A549 (cell line): ENCODE data around the gene CENPX. TPM values are rescaled to one million over a fixed set of nuclear protein-coding genes. Genes with fewer than 3 reads are reported as not detected.

Experiments
- ATAC-seq, 2 experiments: fragments of 200-7000 bp in 1 of 2; fragments of >200 bp in 1 of 2; cut with Nextera tagmentation in 1 of 2; cut with Tn5 transposase in 1 of 2; 3 replicates each; pipeline versions ENCODE4 v1.8.0 to v1.9.1; 2018 to 2020; ENCODE audit warnings: mild to moderate bottlenecking in 1 of 2, moderate library complexity in 1 of 2
- CTCF ChIA-PET: fragments of 300-600 bp; sonication (Branson Sonifier 250); formaldehyde crosslinking; extraction: SDS; loops from one replicate; lab custom pipeline; 2021; ENCODE audit warnings: antibody characterized with exemption, inconsistent platforms; lab: Yijun Ruan, JAX
- POLR2A ChIA-PET: fragments of 350-600 bp; formaldehyde crosslinking; extraction: SDS; loops from one replicate; lab custom pipeline; 2021; ENCODE audit warnings: antibody characterized with exemption, inconsistent platforms; lab: Yijun Ruan, JAX
- DNase-seq, 2 experiments: peaks; one replicate each; pipeline versions ENCODE4 v3.0.0 to v3.0.0-alpha.2; 2011 to 2016; ENCODE audit warnings: low read depth in 1 of 2, low spot score in 1 of 2
- FAIRE-seq: peaks from 2 replicates; lab custom pipeline; 2011; peaks lifted over from hg19 to GRCh38; lab: Jason Lieb, UNC
- H3K27ac ChIP-seq, 2 experiments: fragments of >200 bp; sonication (Bioruptor Twin); formaldehyde crosslinking; 3 replicates each; pipeline ENCODE4 v1.5.1; 2016 to 2017
- H3K4me1 ChIP-seq: fragments of >200 bp; sonication (Bioruptor Twin); formaldehyde crosslinking; 3 replicates; pipeline ENCODE4 v1.6.1; 2016
- H3K4me2 ChIP-seq: fragments of >200 bp; sonication (Bioruptor Twin); formaldehyde crosslinking; 3 replicates; pipeline ENCODE4 v1.6.1; 2016
- H3K4me3 ChIP-seq: fragments of >200 bp; sonication (Bioruptor Twin); formaldehyde crosslinking; 3 replicates; pipeline ENCODE4 v1.5.1; 2016
- H3K9me3 ChIP-seq: fragments of >200 bp; sonication (Bioruptor Twin); formaldehyde crosslinking; 3 replicates; pipeline ENCODE4 v1.6.1; 2016
- CHD2 ChIP-seq: fragments of 150-350 bp; IDR thresholded peaks from 2 replicates; pipeline ENCODE4 v1.6.1; 2014; ENCODE audit warnings: low read length; ENCODE audit not compliant: partially characterized antibody
- CHD4 ChIP-seq: fragments of 200-600 bp; sonication (generic); IDR thresholded peaks from 2 replicates; pipeline ENCODE4 v1.6.1; 2016; ENCODE audit warnings: antibody characterized with exemption, mild to moderate bottlenecking, borderline replicate concordance
- EHF ChIP-seq: fragments of 250-450 bp; sonication (Bioruptor Pico); IDR thresholded peaks from 2 replicates; pipeline ENCODE4 v1.5.0; 2020; ENCODE audit warnings: mild to moderate bottlenecking
- EP300 ChIP-seq, 2 experiments: fragments of >200 bp; sonication (Bioruptor Twin); formaldehyde crosslinking; IDR thresholded peaks; 2 replicates in 1 of 2; 3 replicates in 1 of 2; pipeline ENCODE4 v1.6.1; 2016 to 2017
- FOSL2 ChIP-seq, 2 experiments: fragments of 450-650 bp in 1 of 2; fragments of >200 bp in 1 of 2; sonication (Bioruptor Twin) in 1 of 2; formaldehyde crosslinking; IDR thresholded peaks; 2 replicates each; pipeline versions ENCODE4 v1.5.0 to v1.6.1; 2016 to 2020; ENCODE audit warnings: mild to moderate bottlenecking in 1 of 2, moderate library complexity in 1 of 2
- HOXA7 ChIP-seq: fragments of 250-450 bp; sonication (Bioruptor Pico); IDR thresholded peaks from 2 replicates; pipeline ENCODE4 v1.5.0; 2020; ENCODE audit warnings: mild to moderate bottlenecking, moderate library complexity
- HOXB13 ChIP-seq: fragments of 250-450 bp; sonication (Bioruptor Pico); IDR thresholded peaks from 2 replicates; pipeline ENCODE4 v1.5.0; 2020; ENCODE audit warnings: low read depth, mild to moderate bottlenecking, moderate library complexity
- JUNB ChIP-seq: fragments of >200 bp; sonication (Bioruptor Twin); formaldehyde crosslinking; IDR thresholded peaks from 2 replicates; pipeline ENCODE4 v1.6.1; 2016
- KDM5A ChIP-seq: fragments of 200-600 bp; sonication (generic); IDR thresholded peaks from 2 replicates; pipeline ENCODE4 v1.6.1; 2016; ENCODE audit warnings: antibody characterized with exemption, mild to moderate bottlenecking
- NPAS2 ChIP-seq: fragments of 250-450 bp; sonication (Bioruptor Pico); IDR thresholded peaks from 2 replicates; pipeline ENCODE4 v1.8.0; 2022; ENCODE audit warnings: mild to moderate bottlenecking, moderate library complexity, borderline replicate concordance
- NR3C1 ChIP-seq: fragments of >200 bp; sonication (Bioruptor Twin); formaldehyde crosslinking; IDR thresholded peaks from 3 replicates; pipeline ENCODE4 v1.6.1; 2017
- POLR2A ChIP-seq: IDR thresholded peaks from 2 replicates; pipeline ENCODE4 v1.6.1; 2012; ENCODE audit warnings: mild to moderate bottlenecking, low read length
- RAD21 ChIP-seq, 2 experiments: fragments of >200 bp in 1 of 2; sonication (Bioruptor Twin) in 1 of 2; formaldehyde crosslinking in 1 of 2; IDR thresholded peaks in 1 of 2; conservative IDR thresholded peaks in 1 of 2; 2 replicates in 1 of 2; 3 replicates in 1 of 2; pipeline ENCODE4 v1.6.1; 2012 to 2018; ENCODE audit warnings: inconsistent platforms in 1 of 2
- RARB ChIP-seq: fragments of 250-450 bp; sonication (Bioruptor Pico); IDR thresholded peaks from 2 replicates; pipeline ENCODE4 v1.8.0; 2021; ENCODE audit warnings: mild to moderate bottlenecking, moderate library complexity
- RCOR1 ChIP-seq: fragments of 150-350 bp; IDR thresholded peaks from 2 replicates; pipeline ENCODE4 v1.6.1; 2014; ENCODE audit warnings: antibody characterized with exemption, low read length, low read depth
- TFCP2L1 ChIP-seq: fragments of 250-450 bp; sonication (Bioruptor Pico); IDR thresholded peaks from 2 replicates; pipeline ENCODE4 v1.5.0; 2021; ENCODE audit warnings: mild to moderate bottlenecking
- ZC3H11A ChIP-seq: fragments of 450-650 bp; IDR thresholded peaks from 2 replicates; pipeline ENCODE4 v1.6.1; 2014; ENCODE audit warnings: antibody characterized with exemption, mild to moderate bottlenecking
- ZFP36 ChIP-seq: fragments of 450-650 bp; IDR thresholded peaks from 2 replicates; pipeline ENCODE4 v1.6.1; 2014; ENCODE audit warnings: borderline replicate concordance; ENCODE audit not compliant: partially characterized antibody
- WGBS: methylation state at CpG from one replicate; pipeline ENCODE4 v1.1.6; 2017; ENCODE audit errors: missing lambda C conversion rate; 5-methylcytosine and 5-hydroxymethylcytosine counted together
- polyA plus RNA-seq, 4 experiments: library from polyadenylated mRNA; depleted of rRNA in 3 of 4; stranded (reverse); fragments of >200 nt; fragmentation: RNase III in 1 of 4; extraction: RNeasy Plus Mini Kit Qiagen cat#74134 plus additional on column Dnase treatment in 1 of 4; gene quantifications; 2 replicates in 3 of 4; 3 replicates in 1 of 4; pipeline ENCODE4 v1.2.3, GENCODE V29; 2011 to 2017
- TF ChIP-seq, protein P1 (sequence below): fragments of >200 bp; sonication (Bioruptor Twin); formaldehyde crosslinking; IDR thresholded peaks from 3 replicates; pipeline ENCODE4 v1.6.1; 2016
- TF ChIP-seq, protein P2 (sequence below): IDR thresholded peaks from 2 replicates; pipeline ENCODE4 v1.6.1; 2012
- TF ChIP-seq, protein P3 (sequence below): IDR thresholded peaks from 2 replicates; pipeline ENCODE4 v1.6.1; 2012
- TF ChIP-seq, protein P4 (sequence below): fragments of 200-600 bp; sonication (generic); IDR thresholded peaks from 2 replicates; pipeline ENCODE4 v1.6.1; 2016; ENCODE audit warnings: antibody characterized with exemption, mild to moderate bottlenecking, moderate library complexity
- TF ChIP-seq, protein P5 (sequence below): fragments of 450-650 bp; IDR thresholded peaks from 2 replicates; pipeline ENCODE4 v1.6.1; 2014; ENCODE audit warnings: antibody characterized with exemption
- TF ChIP-seq, protein P6 (sequence below): IDR thresholded peaks from 2 replicates; pipeline ENCODE4 v1.6.1; 2012; ENCODE audit warnings: low read depth, borderline replicate concordance

The CENPX gene
- polyA plus RNA-seq, 2 of the 4 experiments (the other 2 are of a cell fraction), result 80.5 to 222 TPM

DNA sequence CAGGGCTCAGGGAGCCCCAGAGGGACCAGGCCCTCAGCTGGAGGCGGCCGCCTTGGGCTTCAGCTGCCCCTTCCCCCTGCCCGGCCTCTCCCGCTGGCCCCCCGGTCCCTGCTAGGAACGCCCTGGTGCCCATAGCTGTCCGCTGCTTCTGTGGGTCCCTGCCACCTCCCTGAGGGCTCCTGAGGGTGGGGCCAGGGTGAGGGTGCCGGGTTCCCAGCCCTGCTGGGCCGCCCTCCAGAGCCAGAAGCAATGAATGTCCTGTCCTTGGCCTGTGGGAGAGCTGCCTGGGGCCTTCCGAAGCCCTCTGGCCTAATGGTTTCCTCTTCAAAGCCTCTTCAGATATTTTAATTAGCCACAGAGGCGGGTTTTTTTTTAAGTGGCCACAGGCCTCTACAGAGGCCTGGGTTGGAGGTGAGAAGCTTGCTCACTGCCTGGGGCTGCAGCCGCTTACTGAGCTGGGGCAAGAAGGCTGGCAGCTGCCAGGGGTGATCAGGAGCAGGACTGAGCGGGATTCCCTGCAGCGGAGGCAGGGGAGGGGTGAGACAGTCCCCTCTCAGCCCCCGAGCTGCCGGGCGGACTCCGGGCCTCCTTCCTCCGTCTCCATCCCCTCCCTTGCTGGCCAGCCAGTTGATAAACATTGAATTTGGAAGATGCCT is 9.9 kb downstream of the CENPX start:
- TF ChIP-seq CHD4 (no peak), JUNB (no peak), RARB (CRISPR knock-in tag) (no peak), NPAS2 (no peak), ZC3H11A (no peak), RCOR1 (no peak), POLR2A (no peak), TFCP2L1 (CRISPR knock-in tag) (no peak), HOXA7 (CRISPR knock-in tag) (no peak), NR3C1 (no peak), EHF (no peak), RAD21 (conservative IDR thresholded peaks at IDR 0.05 in 1 of 2, IDR thresholded peaks at IDR 0.05 in 1 of 2) (no peak), CHD2 (no peak), EP300 (IDR thresholded peaks at IDR 0.05) (no peak), KDM5A (no peak)
- TF ChIP-seq, protein P1, sequence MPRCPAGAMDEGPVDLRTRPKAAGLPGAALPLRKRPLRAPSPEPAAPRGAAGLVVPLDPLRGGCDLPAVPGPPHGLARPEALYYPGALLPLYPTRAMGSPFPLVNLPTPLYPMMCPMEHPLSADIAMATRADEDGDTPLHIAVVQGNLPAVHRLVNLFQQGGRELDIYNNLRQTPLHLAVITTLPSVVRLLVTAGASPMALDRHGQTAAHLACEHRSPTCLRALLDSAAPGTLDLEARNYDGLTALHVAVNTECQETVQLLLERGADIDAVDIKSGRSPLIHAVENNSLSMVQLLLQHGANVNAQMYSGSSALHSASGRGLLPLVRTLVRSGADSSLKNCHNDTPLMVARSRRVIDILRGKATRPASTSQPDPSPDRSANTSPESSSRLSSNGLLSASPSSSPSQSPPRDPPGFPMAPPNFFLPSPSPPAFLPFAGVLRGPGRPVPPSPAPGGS, result no peak
- TF ChIP-seq, protein P2, sequence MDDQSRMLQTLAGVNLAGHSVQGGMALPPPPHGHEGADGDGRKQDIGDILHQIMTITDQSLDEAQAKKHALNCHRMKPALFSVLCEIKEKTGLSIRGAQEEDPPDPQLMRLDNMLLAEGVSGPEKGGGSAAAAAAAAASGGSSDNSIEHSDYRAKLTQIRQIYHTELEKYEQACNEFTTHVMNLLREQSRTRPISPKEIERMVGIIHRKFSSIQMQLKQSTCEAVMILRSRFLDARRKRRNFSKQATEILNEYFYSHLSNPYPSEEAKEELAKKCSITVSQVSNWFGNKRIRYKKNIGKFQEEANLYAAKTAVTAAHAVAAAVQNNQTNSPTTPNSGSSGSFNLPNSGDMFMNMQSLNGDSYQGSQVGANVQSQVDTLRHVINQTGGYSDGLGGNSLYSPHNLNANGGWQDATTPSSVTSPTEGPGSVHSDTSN, result no peak
- TF ChIP-seq, protein P3, sequence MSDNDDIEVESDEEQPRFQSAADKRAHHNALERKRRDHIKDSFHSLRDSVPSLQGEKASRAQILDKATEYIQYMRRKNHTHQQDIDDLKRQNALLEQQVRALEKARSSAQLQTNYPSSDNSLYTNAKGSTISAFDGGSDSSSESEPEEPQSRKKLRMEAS, result no peak
- FAIRE-seq (no peak), DNase-seq (no peak), ATAC-seq (0 out of 6 replicates have a peak, but pooled peaks of 1 of the 2 experiments have one; percentile 3)
- no peaks in the 10 kb centered on the region for H3K9me3 ChIP-seq
- ChIA-PET CTCF (interaction anchor here (0.6 to 33.2 kb wide), 5 partner anchors 8 to 542 kb away, joined by 3 to 794 read pairs (median 4); partner anchors contain the start of genes CENPX, DCXR, LRRC45 and NOTUM), POLR2A (interaction anchor here (0.9 kb wide), 1 partner anchor 9 kb away, joined by 3 read pairs; no protein-coding TSS in a partner anchor)
- H3K4me2 ChIP-seq, result no peak overlapping the region
- WGBS, result 91% methylated on average over 15 of the region's 19 CpGs
- no peaks in the 10 kb centered on the region for H3K4me1 ChIP-seq
- peak overlapping the region in 1 of 2 experiments; percentile 18; a peak in 1 of 6 replicates for H3K27ac ChIP-seq
- H3K4me3 ChIP-seq, result no peak overlapping the region

DNA sequence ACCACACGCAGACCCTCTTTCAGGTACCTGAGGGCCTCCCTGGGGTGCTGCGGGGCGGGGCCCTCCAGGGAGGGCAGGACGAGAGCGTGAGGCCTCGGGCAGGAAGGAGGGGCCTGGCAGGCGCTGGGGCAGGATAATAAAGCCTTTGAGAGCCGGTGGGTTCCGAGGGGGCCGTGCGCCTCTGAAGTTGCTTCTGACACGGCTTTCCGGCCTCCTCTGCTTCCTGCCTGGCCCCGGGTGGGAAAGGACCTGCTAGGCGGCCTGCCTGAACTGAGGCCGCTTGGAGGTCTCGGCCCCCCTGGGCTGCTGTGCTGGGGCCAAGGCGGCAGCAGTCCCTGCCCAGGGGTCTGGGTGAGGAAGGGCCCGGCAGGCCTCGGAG is 10.4 kb downstream of the CENPX start:
- no peak for ATAC-seq
- no peak for FAIRE-seq
- H3K4me2 ChIP-seq, result no peak overlapping the region
- DNase-seq, result no peak
- POLR2A ChIA-PET, result no interaction called here
- WGBS, result 89% methylated on average over 20 of the region's 20 CpGs
- no peaks in the 10 kb centered on the region for H3K9me3 ChIP-seq
- no peaks in the 10 kb centered on the region; the same call in 2 of the 3 replicates for H3K4me1 ChIP-seq
- no peak overlapping the region for H3K4me3 ChIP-seq
- peak overlapping the region in 1 of 2 experiments; percentile 18; a peak in 1 of 6 replicates for H3K27ac ChIP-seq
- TF ChIP-seq KDM5A (no peak), FOSL2 (IDR thresholded peaks at IDR 0.05) (no peak), FOSL2 (CRISPR knock-in tag; IDR thresholded peaks at IDR 0.05) (no peak), HOXB13 (no peak), ZFP36 (no peak)
- TF ChIP-seq, protein P4, sequence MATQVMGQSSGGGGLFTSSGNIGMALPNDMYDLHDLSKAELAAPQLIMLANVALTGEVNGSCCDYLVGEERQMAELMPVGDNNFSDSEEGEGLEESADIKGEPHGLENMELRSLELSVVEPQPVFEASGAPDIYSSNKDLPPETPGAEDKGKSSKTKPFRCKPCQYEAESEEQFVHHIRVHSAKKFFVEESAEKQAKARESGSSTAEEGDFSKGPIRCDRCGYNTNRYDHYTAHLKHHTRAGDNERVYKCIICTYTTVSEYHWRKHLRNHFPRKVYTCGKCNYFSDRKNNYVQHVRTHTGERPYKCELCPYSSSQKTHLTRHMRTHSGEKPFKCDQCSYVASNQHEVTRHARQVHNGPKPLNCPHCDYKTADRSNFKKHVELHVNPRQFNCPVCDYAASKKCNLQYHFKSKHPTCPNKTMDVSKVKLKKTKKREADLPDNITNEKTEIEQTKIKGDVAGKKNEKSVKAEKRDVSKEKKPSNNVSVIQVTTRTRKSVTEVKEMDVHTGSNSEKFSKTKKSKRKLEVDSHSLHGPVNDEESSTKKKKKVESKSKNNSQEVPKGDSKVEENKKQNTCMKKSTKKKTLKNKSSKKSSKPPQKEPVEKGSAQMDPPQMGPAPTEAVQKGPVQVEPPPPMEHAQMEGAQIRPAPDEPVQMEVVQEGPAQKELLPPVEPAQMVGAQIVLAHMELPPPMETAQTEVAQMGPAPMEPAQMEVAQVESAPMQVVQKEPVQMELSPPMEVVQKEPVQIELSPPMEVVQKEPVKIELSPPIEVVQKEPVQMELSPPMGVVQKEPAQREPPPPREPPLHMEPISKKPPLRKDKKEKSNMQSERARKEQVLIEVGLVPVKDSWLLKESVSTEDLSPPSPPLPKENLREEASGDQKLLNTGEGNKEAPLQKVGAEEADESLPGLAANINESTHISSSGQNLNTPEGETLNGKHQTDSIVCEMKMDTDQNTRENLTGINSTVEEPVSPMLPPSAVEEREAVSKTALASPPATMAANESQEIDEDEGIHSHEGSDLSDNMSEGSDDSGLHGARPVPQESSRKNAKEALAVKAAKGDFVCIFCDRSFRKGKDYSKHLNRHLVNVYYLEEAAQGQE, result no peak
- TF ChIP-seq, protein P5, sequence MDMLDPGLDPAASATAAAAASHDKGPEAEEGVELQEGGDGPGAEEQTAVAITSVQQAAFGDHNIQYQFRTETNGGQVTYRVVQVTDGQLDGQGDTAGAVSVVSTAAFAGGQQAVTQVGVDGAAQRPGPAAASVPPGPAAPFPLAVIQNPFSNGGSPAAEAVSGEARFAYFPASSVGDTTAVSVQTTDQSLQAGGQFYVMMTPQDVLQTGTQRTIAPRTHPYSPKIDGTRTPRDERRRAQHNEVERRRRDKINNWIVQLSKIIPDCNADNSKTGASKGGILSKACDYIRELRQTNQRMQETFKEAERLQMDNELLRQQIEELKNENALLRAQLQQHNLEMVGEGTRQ, result no peak
- TF ChIP-seq, protein P6, sequence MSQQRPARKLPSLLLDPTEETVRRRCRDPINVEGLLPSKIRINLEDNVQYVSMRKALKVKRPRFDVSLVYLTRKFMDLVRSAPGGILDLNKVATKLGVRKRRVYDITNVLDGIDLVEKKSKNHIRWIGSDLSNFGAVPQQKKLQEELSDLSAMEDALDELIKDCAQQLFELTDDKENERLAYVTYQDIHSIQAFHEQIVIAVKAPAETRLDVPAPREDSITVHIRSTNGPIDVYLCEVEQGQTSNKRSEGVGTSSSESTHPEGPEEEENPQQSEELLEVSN, result no peak
- CTCF ChIA-PET, result interaction anchor here (0.6 to 33.2 kb wide), 5 partner anchors 8 to 542 kb away, joined by 3 to 794 read pairs (median 4); partner anchors contain the start of genes CENPX, LRRC45 and NOTUM
